Upper lobe of left lung (tissue), 6 donors: ENCODE results near the gene HAGHL. TPM values are rescaled to one million over a fixed set of nuclear protein-coding genes. Genes with fewer than 3 reads are reported as not detected.
A peak's percentile ranks its signal among the peaks of the same experiment; 100 is the strongest.

ENCODE experiments used
- ATAC-seq, 2 donors: fragments of 200-7000 bp; cut with Tn5 transposase; one replicate each; pipeline ENCODE4 v1.9.1; 2022; ENCODE audit warnings: mild to moderate bottlenecking in 2 of 2, moderate library complexity in 2 of 2; ENCODE audit not compliant: low FRiP score in 2 of 2
- DNase-seq, 2 donors: peaks; one replicate each; pipeline ENCODE4 v3.0.0-alpha.2; 2019 to 2020
- H3K27ac ChIP-seq, 4 donors: fragments of 200-600 bp; sonication (generic); one replicate each; pipeline ENCODE4 v1.5.1; 2016 to 2019
- H3K27me3 ChIP-seq, 4 donors: fragments of 200-600 bp; sonication (generic); one replicate each; pipeline ENCODE4 v1.5.1; 2017 to 2019
- H3K36me3 ChIP-seq, 4 donors: fragments of 200-600 bp; sonication (generic); one replicate each; pipeline ENCODE4 v1.5.1; 2016 to 2019
- H3K4me1 ChIP-seq, 4 donors: fragments of 200-600 bp; sonication (generic); one replicate each; pipeline ENCODE4 v1.5.1; 2018 to 2019
- H3K4me3 ChIP-seq, 4 donors: fragments of 200-600 bp; sonication (generic); one replicate each; pipeline ENCODE4 v1.5.1; 2017 to 2019; ENCODE audit warnings: mild to moderate bottlenecking in 2 of 4, moderate library complexity in 1 of 4
- H3K9me3 ChIP-seq, 4 donors: fragments of 200-600 bp; sonication (generic); one replicate each; pipeline ENCODE4 v1.5.1; 2018 to 2019
- EP300 ChIP-seq, 4 donors: sonication (generic); formaldehyde crosslinking; IDR thresholded peaks; one replicate each; pipeline ENCODE4 v1.5.1; 2017; ENCODE audit warnings: antibody characterized with exemption in 4 of 4, control low read depth in 2 of 4
- POLR2A ChIP-seq, 4 donors: fragments of 450-650 bp; IDR thresholded peaks; one replicate each; pipeline ENCODE4 v1.5.1; 2016 to 2017; ENCODE audit warnings: antibody characterized with exemption in 4 of 4, mild to moderate bottlenecking in 2 of 4
- POLR2AphosphoS5 ChIP-seq, 2 donors: sonication (generic); formaldehyde crosslinking; IDR thresholded peaks; one replicate each; pipeline ENCODE4 v1.5.1; 2017; ENCODE audit warnings: antibody characterized with exemption in 2 of 2
- WGBS, 2 donors: methylation state at CpG; one replicate each; pipeline ENCODE4 v1.1.5; 2017 to 2018; 5-methylcytosine and 5-hydroxymethylcytosine counted together
- total RNA-seq, 6 donors: library from RNA; depleted of rRNA in 4 of 6; stranded (reverse); fragments of >200 nt in 4 of 6; gene quantifications; one replicate each; pipeline versions ENCODE4 v1.1.0 to v1.2.1, GENCODE V29; 2016 to 2021
- TF ChIP-seq, protein P1 (sequence below), 6 experiments: fragments of 450-650 bp in 4 of 6; fragments of 200-600 bp in 2 of 6; sonication (generic) in 2 of 6; IDR thresholded peaks; one replicate each; pipeline ENCODE4 v1.5.1; 2016 to 2019; ENCODE audit warnings: antibody characterized with exemption in 6 of 6
- donor health status: DM: no; HTN: no; CAD: no; lungs with moderate emphysema.
- donor health status: DM: no; HTN: yes; CAD: no; lungs with severe emphysema.

The HAGHL gene
- total RNA-seq, 6 donors from 2014 or later: 4.0 to 43.0 (median 13.5) TPM

DNA sequence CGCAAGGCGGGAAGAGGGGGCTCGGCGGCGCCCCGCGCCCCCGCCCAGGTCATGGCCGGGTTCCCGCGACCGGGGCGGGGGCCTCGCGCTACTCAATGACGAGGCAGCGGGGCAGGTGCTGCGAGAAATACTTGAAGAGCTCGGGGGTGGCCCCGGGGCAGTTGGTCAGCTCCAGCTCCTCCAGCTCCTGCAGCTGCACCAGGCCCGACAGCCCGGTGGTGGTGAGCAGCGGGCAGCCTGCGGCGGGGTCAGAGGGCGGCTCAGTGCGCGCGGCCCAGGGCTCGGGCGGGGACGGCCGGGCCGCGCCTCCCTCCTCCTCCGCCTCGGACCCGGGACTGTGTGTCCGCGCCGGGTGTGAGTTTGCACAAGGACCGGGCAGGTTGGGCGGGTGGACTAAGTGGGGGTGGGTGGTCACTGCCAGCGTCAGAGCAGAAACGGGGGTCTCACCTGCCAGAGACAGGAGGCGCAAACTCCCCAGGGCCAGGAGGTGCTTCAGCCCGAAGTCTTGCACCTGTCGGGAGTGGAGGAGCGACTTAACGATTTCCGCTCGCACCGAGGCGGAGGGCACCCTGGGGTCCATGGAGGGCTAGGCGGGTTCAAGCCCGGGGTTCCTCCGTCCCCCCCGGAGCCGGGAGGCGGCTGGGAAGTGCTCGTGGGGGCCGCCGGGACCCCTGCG lies 32.6 kb upstream of the HAGHL start:
- H3K4me1 ChIP-seq: peaks cover 27 to 42% (median 38%) of the 10 kb centered on the region in 4 donors
- TF ChIP-seq EP300 (IDR thresholded peaks at IDR 0.05): no peak
- TF ChIP-seq POLR2AphosphoS5 (IDR thresholded peaks at IDR 0.05): no peak
- H3K9me3 ChIP-seq: no peaks in the 10 kb centered on the region
- peak overlapping the region in 1 of 4 donors; percentile 30 for H3K27ac ChIP-seq
- no peaks in the 10 kb centered on the region for H3K36me3 ChIP-seq
- peaks cover 0 to 41% (median 25%) of the 10 kb centered on the region in 4 donors for H3K27me3 ChIP-seq
- H3K4me3 ChIP-seq: peak overlapping the region in 3 of 4 donors; percentile 27 to 47 (median 47)
- ATAC-seq (no peak), DNase-seq (peak in 1 of 2 donors; percentile 81)
- WGBS, 2 donors: 6% methylated on average over 33 of the region's 64 CpGs; no CpG with 5 or more reads in 1 of the 2 donors

DNA sequence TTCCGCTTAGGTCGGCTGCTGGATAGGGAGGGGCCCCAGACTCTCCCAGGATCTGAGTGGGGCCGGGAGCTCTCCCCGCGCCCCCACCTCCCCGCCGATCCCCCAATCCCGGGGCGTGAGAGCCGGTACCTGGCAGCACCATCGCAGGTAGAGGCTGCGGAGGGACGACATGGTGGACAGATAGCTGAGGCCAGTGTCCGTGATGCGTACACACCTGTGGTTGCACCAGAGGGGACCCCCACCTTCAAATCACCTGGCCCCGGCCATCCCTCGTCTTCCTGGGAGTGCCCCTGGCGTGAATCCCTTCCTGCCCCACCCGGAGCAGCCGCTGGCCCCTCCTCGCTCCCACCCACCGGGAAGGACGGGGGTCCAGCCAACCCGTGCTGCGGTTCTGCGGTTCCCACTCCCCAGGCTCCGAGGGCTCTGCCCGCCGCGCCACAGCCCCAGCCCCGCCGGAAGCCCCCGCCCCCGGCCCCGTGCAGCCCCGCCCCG lies 32.0 kb upstream of the HAGHL start:
- H3K27me3 ChIP-seq: peaks cover 0 to 45% (median 26%) of the 10 kb centered on the region in 4 donors

DNA sequence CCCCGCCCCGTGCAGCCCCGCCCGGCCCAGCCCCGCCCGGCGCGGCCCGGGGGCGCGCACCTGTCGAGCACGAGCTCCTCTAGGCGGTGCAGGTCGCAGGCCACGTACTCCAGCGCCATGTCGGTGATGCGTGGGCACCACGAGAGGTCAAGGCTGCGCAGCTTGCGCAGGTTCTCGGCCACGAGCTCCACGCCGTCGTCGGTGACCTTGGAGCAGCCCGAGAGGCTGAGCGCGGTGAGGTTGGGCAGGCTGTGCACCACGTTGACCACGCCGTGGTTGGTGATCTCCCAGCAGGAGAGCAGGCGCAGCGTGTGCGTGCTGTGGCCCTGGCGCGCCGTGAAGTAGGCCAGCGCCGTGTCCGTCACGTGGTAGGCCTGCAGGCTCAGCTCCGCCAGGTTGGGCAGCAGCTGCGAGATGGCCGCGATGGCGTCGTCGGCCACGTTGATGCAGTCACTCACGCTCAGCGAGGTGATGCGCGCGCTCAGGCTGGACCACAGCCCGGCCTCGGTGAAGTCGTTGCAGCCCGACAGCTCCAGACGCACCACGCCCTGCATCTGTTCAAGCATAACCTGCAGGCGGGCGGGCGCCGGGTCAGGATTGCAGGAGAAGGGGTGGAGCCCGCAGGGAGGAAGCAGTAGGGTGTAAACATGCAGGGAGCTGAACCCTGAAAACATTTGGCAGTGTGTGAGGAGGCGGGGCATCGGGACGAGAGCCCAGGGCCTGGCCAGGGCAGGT lies 31.4 kb upstream of the HAGHL start:
- peak overlapping the region in 1 of 4 donors; percentile 56 for H3K27ac ChIP-seq
- H3K9me3 ChIP-seq: no peaks in the 10 kb centered on the region
- ATAC-seq: peak; percentile 11 to 13
- H3K36me3 ChIP-seq: no peaks in the 10 kb centered on the region
- peaks cover 21 to 35% (median 30%) of the 10 kb centered on the region in 4 donors for H3K4me1 ChIP-seq
- DNase-seq: peak in 1 of 2 donors; percentile 91
- H3K4me3 ChIP-seq: peak overlapping the region; percentile 2 to 47 (median 37)
- WGBS, 2 donors: 8 to 13% methylated on average over 4 to 35 of the region's 71 CpGs
- H3K27me3 ChIP-seq: peaks cover 0 to 51% (median 30%) of the 10 kb centered on the region in 4 donors
- TF ChIP-seq, protein P1, sequence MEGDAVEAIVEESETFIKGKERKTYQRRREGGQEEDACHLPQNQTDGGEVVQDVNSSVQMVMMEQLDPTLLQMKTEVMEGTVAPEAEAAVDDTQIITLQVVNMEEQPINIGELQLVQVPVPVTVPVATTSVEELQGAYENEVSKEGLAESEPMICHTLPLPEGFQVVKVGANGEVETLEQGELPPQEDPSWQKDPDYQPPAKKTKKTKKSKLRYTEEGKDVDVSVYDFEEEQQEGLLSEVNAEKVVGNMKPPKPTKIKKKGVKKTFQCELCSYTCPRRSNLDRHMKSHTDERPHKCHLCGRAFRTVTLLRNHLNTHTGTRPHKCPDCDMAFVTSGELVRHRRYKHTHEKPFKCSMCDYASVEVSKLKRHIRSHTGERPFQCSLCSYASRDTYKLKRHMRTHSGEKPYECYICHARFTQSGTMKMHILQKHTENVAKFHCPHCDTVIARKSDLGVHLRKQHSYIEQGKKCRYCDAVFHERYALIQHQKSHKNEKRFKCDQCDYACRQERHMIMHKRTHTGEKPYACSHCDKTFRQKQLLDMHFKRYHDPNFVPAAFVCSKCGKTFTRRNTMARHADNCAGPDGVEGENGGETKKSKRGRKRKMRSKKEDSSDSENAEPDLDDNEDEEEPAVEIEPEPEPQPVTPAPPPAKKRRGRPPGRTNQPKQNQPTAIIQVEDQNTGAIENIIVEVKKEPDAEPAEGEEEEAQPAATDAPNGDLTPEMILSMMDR (IDR thresholded peaks at IDR 0.05): no peak
- TF ChIP-seq EP300 (IDR thresholded peaks at IDR 0.05) (no peak), POLR2AphosphoS5 (IDR thresholded peaks at IDR 0.05) (no peak), POLR2A (IDR thresholded peaks at IDR 0.05) (no peak)

More for the DNA sequence above, 32.0 kb upstream of the HAGHL start:
- Histone ChIP-seq H3K27ac (peak overlapping the region in 1 of 4 donors; percentile 30), H3K4me1 (peaks cover 23 to 37% (median 32%) of the 10 kb centered on the region in 4 donors), H3K36me3 (no peaks in the 10 kb centered on the region), H3K9me3 (no peaks in the 10 kb centered on the region), H3K4me3 (peak overlapping the region in 3 of 4 donors; percentile 27 to 47 (median 47))
- 0% methylated on average over 18 of the region's 37 CpGs; no CpG with 5 or more reads in 1 of the 2 donors for WGBS, 2 donors
- TF ChIP-seq POLR2AphosphoS5 (IDR thresholded peaks at IDR 0.05): no peak
- no peak for TF ChIP-seq POLR2A (IDR thresholded peaks at IDR 0.05)
- TF ChIP-seq EP300 (IDR thresholded peaks at IDR 0.05): no peak
- ATAC-seq (no peak), DNase-seq (no peak)

DNA sequence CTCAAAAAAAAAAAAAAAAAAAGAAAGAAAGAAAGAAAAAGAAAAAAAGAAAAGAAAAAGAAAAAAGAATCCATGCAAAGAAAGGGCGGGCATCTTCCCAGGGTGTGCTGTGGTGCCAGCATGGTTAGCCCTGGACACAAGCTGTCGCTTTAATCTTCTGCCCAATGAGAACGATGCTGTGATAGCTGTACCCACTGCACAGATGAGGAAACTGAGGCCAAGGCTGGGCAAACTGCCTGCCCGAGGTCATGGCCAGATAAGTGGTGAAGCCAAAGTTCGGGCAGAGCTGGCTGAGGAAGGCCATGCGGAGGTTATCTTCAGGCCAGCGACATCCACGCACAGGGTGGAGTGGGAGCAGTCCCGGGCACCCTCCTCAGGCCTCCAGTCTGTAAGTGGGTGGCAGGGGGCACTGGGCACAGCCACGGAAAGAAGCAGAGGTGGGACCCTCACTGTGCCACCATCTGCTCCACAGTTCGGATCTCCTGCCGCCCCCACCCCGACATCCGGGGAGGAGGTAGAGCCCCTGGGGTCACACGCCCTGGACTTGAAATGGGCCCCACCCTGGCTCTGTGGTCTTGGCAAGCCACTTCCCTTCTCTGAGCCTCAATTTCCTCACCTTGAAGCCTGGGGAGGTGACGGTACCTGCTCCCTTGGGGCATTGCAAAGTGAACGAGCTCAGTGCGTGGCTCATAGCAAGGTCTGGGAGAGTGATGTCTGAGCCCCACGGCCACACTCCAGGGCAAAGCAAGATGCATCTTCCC lies 27.8 kb upstream of the HAGHL start:
- no peak for ATAC-seq
- no peak overlapping the region for H3K4me3 ChIP-seq
- peak in 1 of 2 donors; percentile 48 for DNase-seq
- peaks cover 16 to 29% (median 22%) of the 10 kb centered on the region in 4 donors for H3K4me1 ChIP-seq
- H3K9me3 ChIP-seq: no peaks in the 10 kb centered on the region
- peaks cover 2 to 70% (median 36%) of the 10 kb centered on the region in 4 donors for H3K27me3 ChIP-seq
- TF ChIP-seq, protein P1 (IDR thresholded peaks at IDR 0.05): no peak
- TF ChIP-seq POLR2A (IDR thresholded peaks at IDR 0.05) (no peak), EP300 (IDR thresholded peaks at IDR 0.05) (no peak), POLR2AphosphoS5 (IDR thresholded peaks at IDR 0.05) (no peak)
- no peaks in the 10 kb centered on the region for H3K36me3 ChIP-seq
- no peak overlapping the region for H3K27ac ChIP-seq
- WGBS, 2 donors: 70% methylated on average over 14 to 16 of the region's 19 CpGs

DNA sequence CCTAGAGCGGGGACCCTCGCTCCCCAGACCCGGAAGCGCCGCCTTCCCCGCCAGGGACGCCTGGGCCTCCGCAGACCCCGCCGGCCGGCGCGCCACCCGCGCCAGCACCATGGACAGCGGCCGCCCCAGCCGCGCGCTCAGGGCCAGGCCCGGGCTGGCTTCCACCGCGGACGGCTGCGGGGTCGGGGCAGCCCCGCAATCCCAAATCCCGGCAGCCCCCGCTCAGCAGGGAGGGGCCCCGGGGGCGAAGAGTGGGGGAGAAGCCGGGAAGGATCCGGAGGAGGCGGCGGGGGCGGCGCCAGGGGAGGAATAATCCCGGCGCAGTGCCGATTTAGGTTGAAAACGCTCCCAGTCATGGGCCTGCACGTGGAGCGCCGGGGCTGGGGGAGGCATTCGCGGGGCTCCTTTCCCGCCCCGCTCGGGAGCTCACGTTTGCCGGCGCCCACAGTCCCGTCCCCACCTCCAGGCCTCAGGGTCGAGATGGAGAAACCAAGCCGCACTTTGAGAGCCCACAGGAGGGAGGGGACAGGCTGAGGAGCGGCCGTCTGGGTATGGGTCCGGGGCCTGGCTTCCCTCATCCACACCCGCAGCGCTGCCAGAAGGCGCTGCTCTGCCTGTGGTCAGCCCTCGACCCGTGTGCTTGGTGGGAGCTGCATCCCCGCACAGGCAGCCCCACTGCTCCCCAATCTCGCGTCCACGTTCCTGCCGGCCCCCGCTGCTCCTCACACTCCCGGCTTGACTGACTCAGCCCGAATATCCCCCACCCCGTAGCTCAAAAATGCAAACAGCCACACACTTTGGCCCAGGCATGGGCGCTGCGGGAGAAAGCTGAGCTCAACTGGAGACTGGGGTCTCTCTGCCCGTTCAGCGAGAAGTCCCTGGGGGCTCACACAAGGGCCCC lies 26.0 kb upstream of the HAGHL start:
- DNase-seq: peak in 1 of 2 donors; percentile 91
- peaks cover 5 to 23% (median 8%) of the 10 kb centered on the region in 4 donors for H3K4me1 ChIP-seq

More for the DNA sequence above, 26.0 kb upstream of the HAGHL start:
- Histone ChIP-seq H3K27me3 (peaks cover 2 to 70% (median 35%) of the 10 kb centered on the region in 4 donors), H3K27ac (no peak overlapping the region), H3K9me3 (no peaks in the 10 kb centered on the region), H3K4me3 (no peak overlapping the region), H3K36me3 (no peaks in the 10 kb centered on the region)
- peak in 1 of 2 donors; percentile 63 for ATAC-seq
- TF ChIP-seq POLR2AphosphoS5 (IDR thresholded peaks at IDR 0.05) (no peak), EP300 (IDR thresholded peaks at IDR 0.05) (no peak), POLR2A (IDR thresholded peaks at IDR 0.05) (no peak)
- TF ChIP-seq, protein P1 (IDR thresholded peaks at IDR 0.05): no peak
- WGBS, 2 donors: 10 to 20% methylated on average over 7 to 37 of the region's 76 CpGs
